GM23248 (cell line): Measurements from ENCODE around the gene SPATS2.

Source experiments
- EZH2 ChIP-seq: fragments of 200-600 bp; sonication (generic); IDR thresholded peaks from 2 replicates; pipeline ENCODE4 v1.6.1; 2018; ENCODE audit warnings: antibody characterized with exemption, mild to moderate bottlenecking; ENCODE audit not compliant: insufficient read depth, poor library complexity, severe bottlenecking
- EZH2phosphoT487 ChIP-seq: fragments of 200-600 bp; sonication (generic); IDR thresholded peaks from 2 replicates; pipeline ENCODE4 v1.6.1; 2018; ENCODE audit warnings: antibody characterized with exemption, moderate library complexity, mild to moderate bottlenecking, low read depth; ENCODE audit not compliant: insufficient read depth

- no peak for TF ChIP-seq EZH2
- TF ChIP-seq EZH2phosphoT487, result no peak
These were observed 43.7 kb upstream of the SPATS2 start for GRCh38 chr12:49323524-49324097.
